ENCODE results near the gene NR4A1. TPM values are rescaled to one million over a fixed set of nuclear protein-coding genes. Genes with fewer than 3 reads are reported as not detected.

The NR4A1 gene
- total and polyA plus RNA-seq, 2 of the 13 experiments (the other 11 are each of a cell fraction or from before 2014, with no cell fraction given): 5.7 to 15.2 TPM

DNA sequence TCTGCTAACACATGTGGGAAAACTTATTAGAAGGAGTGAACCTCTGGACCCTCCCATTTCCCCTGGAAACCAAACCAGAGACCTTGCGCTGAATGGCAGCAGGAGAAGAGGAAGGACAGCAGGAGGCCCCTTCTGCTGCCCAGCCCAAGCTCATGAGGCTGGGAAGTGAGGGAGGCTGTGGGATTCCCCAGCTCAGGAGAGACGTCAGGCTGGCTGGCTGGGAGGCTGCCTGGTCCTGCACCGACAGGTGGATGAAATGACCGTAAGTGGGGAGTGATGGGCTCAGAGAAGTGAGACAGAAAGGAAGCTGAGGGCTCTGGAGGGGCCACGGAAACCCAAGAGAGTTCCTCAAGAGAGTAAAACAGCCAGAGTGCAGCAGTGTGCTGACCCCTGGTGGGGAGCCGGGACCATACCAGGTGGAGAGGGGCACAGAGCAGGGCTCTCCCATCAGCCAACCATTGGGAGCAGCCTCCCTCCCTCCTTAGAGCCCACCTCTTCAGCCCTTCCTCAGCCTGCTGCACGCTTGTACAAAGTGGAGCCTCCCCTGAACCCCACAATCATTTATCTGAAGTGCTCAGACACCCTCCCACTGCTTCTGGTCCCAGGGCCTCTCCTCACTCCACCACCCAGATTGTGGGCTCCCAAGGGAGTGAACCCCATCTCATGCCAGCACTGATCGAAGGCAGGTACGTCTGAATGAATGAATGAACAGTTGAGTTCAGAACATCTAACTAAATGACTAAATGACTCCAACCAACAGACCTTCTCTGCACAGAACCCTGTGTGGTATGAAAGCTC lies 30.5 kb upstream of the NR4A1 start:
- FAIRE-seq: peak; percentile 60
- peaks cover 53% of the 10 kb centered on the region for H3K4me1 ChIP-seq (ENCODE audit: insufficient read depth, low read length)
- no peak for TF ChIP-seq ZNF737 (CRISPR knock-in tag; IDR thresholded peaks at IDR 0.05; ENCODE audit: borderline replicate concordance)
- no peak for TF ChIP-seq SIN3A (IDR thresholded peaks at IDR 0.05; ENCODE audit: borderline replicate concordance, low read depth, low read length)
- TF ChIP-seq, protein P1, sequence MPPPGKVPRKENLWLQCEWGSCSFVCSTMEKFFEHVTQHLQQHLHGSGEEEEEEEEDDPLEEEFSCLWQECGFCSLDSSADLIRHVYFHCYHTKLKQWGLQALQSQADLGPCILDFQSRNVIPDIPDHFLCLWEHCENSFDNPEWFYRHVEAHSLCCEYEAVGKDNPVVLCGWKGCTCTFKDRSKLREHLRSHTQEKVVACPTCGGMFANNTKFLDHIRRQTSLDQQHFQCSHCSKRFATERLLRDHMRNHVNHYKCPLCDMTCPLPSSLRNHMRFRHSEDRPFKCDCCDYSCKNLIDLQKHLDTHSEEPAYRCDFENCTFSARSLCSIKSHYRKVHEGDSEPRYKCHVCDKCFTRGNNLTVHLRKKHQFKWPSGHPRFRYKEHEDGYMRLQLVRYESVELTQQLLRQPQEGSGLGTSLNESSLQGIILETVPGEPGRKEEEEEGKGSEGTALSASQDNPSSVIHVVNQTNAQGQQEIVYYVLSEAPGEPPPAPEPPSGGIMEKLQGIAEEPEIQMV (CRISPR knock-in tag; IDR thresholded peaks at IDR 0.05; ENCODE audit: low read depth): no peak
- TF ChIP-seq TSC22D2 (CRISPR knock-in tag; IDR thresholded peaks at IDR 0.05; ENCODE audit: borderline replicate concordance): no peak
- no peak for TF ChIP-seq GZF1 (CRISPR knock-in tag; IDR thresholded peaks at IDR 0.05)
- TF ChIP-seq BCL6 (CRISPR knock-in tag; IDR thresholded peaks at IDR 0.05): peak; percentile 89
- no peak for TF ChIP-seq ZNF720 (CRISPR knock-in tag; IDR thresholded peaks at IDR 0.05)
- no peak for TF ChIP-seq ZNF430 (CRISPR knock-in tag; IDR thresholded peaks at IDR 0.05)
- TF ChIP-seq KDM3A (CRISPR knock-in tag; IDR thresholded peaks at IDR 0.05; ENCODE audit: low read depth): peak; percentile 35; the same call in 1 of the 2 replicates
- peak; percentile 25; the same call in 1 of the 2 replicates for TF ChIP-seq ELF3 (CRISPR knock-in tag; IDR thresholded peaks at IDR 0.05)
- TF ChIP-seq ZNF792 (CRISPR knock-in tag; IDR thresholded peaks at IDR 0.05): peak; percentile 21; the same call in 1 of the 2 replicates
- TF ChIP-seq, protein P2, sequence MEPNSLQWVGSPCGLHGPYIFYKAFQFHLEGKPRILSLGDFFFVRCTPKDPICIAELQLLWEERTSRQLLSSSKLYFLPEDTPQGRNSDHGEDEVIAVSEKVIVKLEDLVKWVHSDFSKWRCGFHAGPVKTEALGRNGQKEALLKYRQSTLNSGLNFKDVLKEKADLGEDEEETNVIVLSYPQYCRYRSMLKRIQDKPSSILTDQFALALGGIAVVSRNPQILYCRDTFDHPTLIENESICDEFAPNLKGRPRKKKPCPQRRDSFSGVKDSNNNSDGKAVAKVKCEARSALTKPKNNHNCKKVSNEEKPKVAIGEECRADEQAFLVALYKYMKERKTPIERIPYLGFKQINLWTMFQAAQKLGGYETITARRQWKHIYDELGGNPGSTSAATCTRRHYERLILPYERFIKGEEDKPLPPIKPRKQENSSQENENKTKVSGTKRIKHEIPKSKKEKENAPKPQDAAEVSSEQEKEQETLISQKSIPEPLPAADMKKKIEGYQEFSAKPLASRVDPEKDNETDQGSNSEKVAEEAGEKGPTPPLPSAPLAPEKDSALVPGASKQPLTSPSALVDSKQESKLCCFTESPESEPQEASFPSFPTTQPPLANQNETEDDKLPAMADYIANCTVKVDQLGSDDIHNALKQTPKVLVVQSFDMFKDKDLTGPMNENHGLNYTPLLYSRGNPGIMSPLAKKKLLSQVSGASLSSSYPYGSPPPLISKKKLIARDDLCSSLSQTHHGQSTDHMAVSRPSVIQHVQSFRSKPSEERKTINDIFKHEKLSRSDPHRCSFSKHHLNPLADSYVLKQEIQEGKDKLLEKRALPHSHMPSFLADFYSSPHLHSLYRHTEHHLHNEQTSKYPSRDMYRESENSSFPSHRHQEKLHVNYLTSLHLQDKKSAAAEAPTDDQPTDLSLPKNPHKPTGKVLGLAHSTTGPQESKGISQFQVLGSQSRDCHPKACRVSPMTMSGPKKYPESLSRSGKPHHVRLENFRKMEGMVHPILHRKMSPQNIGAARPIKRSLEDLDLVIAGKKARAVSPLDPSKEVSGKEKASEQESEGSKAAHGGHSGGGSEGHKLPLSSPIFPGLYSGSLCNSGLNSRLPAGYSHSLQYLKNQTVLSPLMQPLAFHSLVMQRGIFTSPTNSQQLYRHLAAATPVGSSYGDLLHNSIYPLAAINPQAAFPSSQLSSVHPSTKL (CRISPR knock-in tag; IDR thresholded peaks at IDR 0.05): 0 out of 2 replicates have a peak, but pooled peaks have one; percentile 8
- peak; percentile 55; the same call in 1 of the 2 replicates for TF ChIP-seq ERF (CRISPR knock-in tag; IDR thresholded peaks at IDR 0.05)
- no peak for TF ChIP-seq ZFP41 (CRISPR knock-in tag; IDR thresholded peaks at IDR 0.05; ENCODE audit: borderline replicate concordance)
- TF ChIP-seq MAZ (IDR thresholded peaks at IDR 0.05; ENCODE audit: borderline replicate concordance, low read depth, low read length): no peak
- peak; percentile 48; the same call in 1 of the 2 replicates for TF ChIP-seq MAZ (CRISPR knock-in tag; IDR thresholded peaks at IDR 0.05; ENCODE audit: low read depth)
- TF ChIP-seq SSRP1 (CRISPR knock-in tag; IDR thresholded peaks at IDR 0.05): no peak

More for the DNA sequence above, 30.5 kb upstream of the NR4A1 start:
- in situ Hi-C loops (cut with HindIII; ENCODE audit: extremely low pct_ligation_motif_present, low pct_unique_long_range_greater_than_20kb): no loop called here
- intact Hi-C loops (cut with micrococcal nuclease; ENCODE audit: unreplicated experiment): loop anchor here (1.0 kb wide), 2 partner anchors 16 to 27 kb away; no protein-coding TSS in a partner anchor
- peak overlapping the region in 1 of 3 experiments; percentile 60; a peak in 2 of 6 replicates for H3K4me3 ChIP-seq (replicated peaks in 1 of 3; ENCODE audit: insufficient read depth in 1 of 3, low read depth in 2 of 3, low read length in 3 of 3)
- no peak overlapping the region for H2AFZ ChIP-seq (ENCODE audit: low read length)
- POLR2A ChIA-PET: interaction anchor here (0.7 to 4.0 kb wide), 4 partner anchors 10 to 108 kb away, joined by 3 to 45 read pairs (median 4); no protein-coding TSS in a partner anchor
- no peak overlapping the region for H3K9ac ChIP-seq (ENCODE audit: insufficient read depth, low read depth, low read length)
- no peaks in the 10 kb centered on the region for H3K36me3 ChIP-seq (replicated peaks in 1 of 2; ENCODE audit: control insufficient read depth in 1 of 2, insufficient read depth in 2 of 2, low read length in 2 of 2)
- no peaks in the 10 kb centered on the region for H3K79me2 ChIP-seq (ENCODE audit: insufficient read depth, low read length)
- 12% methylated on average over 9 of the region's 9 CpGs for WGBS (ENCODE audit: low lambda C conversion rate)
- H4K20me1 ChIP-seq (ENCODE audit: insufficient read depth, low read length): no peaks in the 10 kb centered on the region
- H3K27me3 ChIP-seq (ENCODE audit: control insufficient read depth in 1 of 2, insufficient read depth in 2 of 2, low read length in 2 of 2): no peaks in the 10 kb centered on the region
- BruUV-seq (replicated peaks): no TSS peak
- H3K9me3 ChIP-seq (ENCODE audit: low read length): no peaks in the 10 kb centered on the region
- H3K4me2 ChIP-seq (ENCODE audit: low read depth, low read length): peak overlapping the region; percentile 64
- CTCF ChIA-PET (ENCODE audit: low intra/inter-chr PET ratio, low total read pairs): interaction anchor here (0.7 to 8.0 kb wide), 5 partner anchors 10 to 128 kb away, joined by 3 to 99 read pairs (median 3); partner anchors contain the start of gene TAMALIN
- ATAC-seq (peak; percentile 61), DNase-seq (ENCODE audit: low spot score) (peak; percentile 48)
- H3K27ac ChIP-seq (ENCODE audit: extremely low read length, insufficient read depth, low read length): no peak overlapping the region

Measured in HepG2 (cell line).